ENCODE measurements around the gene COMMD10.

COMMD10 gene

GRCh38 chr5:116144103-116144502 lies 59.3 kb downstream of the COMMD10 start:
- Histone ChIP-seq H3K36me3 (ENCODE audit: low read length) (0 out of 2 replicates have a peak, but pooled peaks cover 3% of the 10 kb centered on the region), H3K9me3 (ENCODE audit: insufficient read depth, low read length) (no peaks in the 10 kb centered on the region), H3K27ac (ENCODE audit: low read depth, low read length) (no peak overlapping the region), H3K4me3 (ENCODE audit: insufficient read depth, low read length, poor library complexity, severe bottlenecking) (no peak overlapping the region), H2AFZ (ENCODE audit: low read depth, low read length, severe bottlenecking) (no peak overlapping the region), H3K79me2 (ENCODE audit: insufficient read depth, low read length) (no peaks in the 10 kb centered on the region), H3K4me2 (ENCODE audit: low read depth, low read length, poor library complexity, severe bottlenecking) (no peak overlapping the region), H4K20me1 (ENCODE audit: low read depth, low read length) (no peaks in the 10 kb centered on the region), H3F3A (ENCODE audit: insufficient read depth) (no peaks in the 10 kb centered on the region; the same call in 1 of the 2 replicates), H3K9me2 (replicated peaks; ENCODE audit: insufficient read depth, low read length) (no peaks in the 10 kb centered on the region), H3K9ac (ENCODE audit: low read length) (no peak overlapping the region), H3K27me3 (ENCODE audit: low read length) (no peaks in the 10 kb centered on the region)
- TF ChIP-seq CTCF (IDR thresholded peaks at IDR 0.05; ENCODE audit: insufficient read depth, low read length, poor library complexity, severe bottlenecking) (no peak), EZH2phosphoT487 (conservative IDR thresholded peaks at IDR 0.05; ENCODE audit: low read length) (no peak)

GRCh38 chr5:116144991-116145390 lies 60.2 kb downstream of the COMMD10 start:
- no peak overlapping the region for H3K4me3 ChIP-seq (ENCODE audit: insufficient read depth, low read length, poor library complexity, severe bottlenecking)
- H4K20me1 ChIP-seq (ENCODE audit: low read depth, low read length), result no peaks in the 10 kb centered on the region
- no peak overlapping the region for H3K9ac ChIP-seq (ENCODE audit: low read length)
- no peaks in the 10 kb centered on the region for H3K9me2 ChIP-seq (replicated peaks; ENCODE audit: insufficient read depth, low read length)
- H3F3A ChIP-seq (ENCODE audit: insufficient read depth), result no peaks in the 10 kb centered on the region; the same call in 1 of the 2 replicates
- H3K79me2 ChIP-seq (ENCODE audit: insufficient read depth, low read length), result no peaks in the 10 kb centered on the region
- H3K36me3 ChIP-seq (ENCODE audit: low read length), result 0 out of 2 replicates have a peak, but pooled peaks cover 3% of the 10 kb centered on the region
- H3K27ac ChIP-seq (ENCODE audit: low read depth, low read length), result no peak overlapping the region
- no peaks in the 10 kb centered on the region for H3K27me3 ChIP-seq (ENCODE audit: low read length)
- H3K9me3 ChIP-seq (ENCODE audit: insufficient read depth, low read length), result no peaks in the 10 kb centered on the region
- TF ChIP-seq EZH2phosphoT487 (conservative IDR thresholded peaks at IDR 0.05; ENCODE audit: low read length) (no peak), CTCF (IDR thresholded peaks at IDR 0.05; ENCODE audit: insufficient read depth, low read length, poor library complexity, severe bottlenecking) (no peak)
- no peak overlapping the region for H2AFZ ChIP-seq (ENCODE audit: low read depth, low read length, severe bottlenecking)
- no peak overlapping the region for H3K4me2 ChIP-seq (ENCODE audit: low read depth, low read length, poor library complexity, severe bottlenecking)

- Histone ChIP-seq H3K9me2 (replicated peaks; ENCODE audit: insufficient read depth, low read length) (no peaks in the 10 kb centered on the region), H3K9me3 (ENCODE audit: insufficient read depth, low read length) (no peaks in the 10 kb centered on the region), H3K79me2 (ENCODE audit: insufficient read depth, low read length) (no peaks in the 10 kb centered on the region), H2AFZ (ENCODE audit: low read depth, low read length, severe bottlenecking) (no peak overlapping the region), H3K36me3 (ENCODE audit: low read length) (0 out of 2 replicates have a peak, but pooled peaks cover 3% of the 10 kb centered on the region), H3F3A (ENCODE audit: insufficient read depth) (no peaks in the 10 kb centered on the region; the same call in 1 of the 2 replicates), H4K20me1 (ENCODE audit: low read depth, low read length) (no peaks in the 10 kb centered on the region), H3K9ac (ENCODE audit: low read length) (no peak overlapping the region), H3K27me3 (ENCODE audit: low read length) (no peaks in the 10 kb centered on the region), H3K4me3 (ENCODE audit: insufficient read depth, low read length, poor library complexity, severe bottlenecking) (no peak overlapping the region), H3K27ac (ENCODE audit: low read depth, low read length) (no peak overlapping the region), H3K4me2 (ENCODE audit: low read depth, low read length, poor library complexity, severe bottlenecking) (no peak overlapping the region)
- TF ChIP-seq CTCF (IDR thresholded peaks at IDR 0.05; ENCODE audit: insufficient read depth, low read length, poor library complexity, severe bottlenecking) (no peak), EZH2phosphoT487 (conservative IDR thresholded peaks at IDR 0.05; ENCODE audit: low read length) (no peak)
Observed at GRCh38 chr5:116145416-116145815, 60.6 kb downstream of the COMMD10 start.
